Right atrium auricular region (tissue), 2 donors: ENCODE data around the gene GTF2IRD1. TPM values are rescaled to one million over a fixed set of nuclear protein-coding genes. Genes with fewer than 3 reads are reported as not detected.

Experiments used
- DNase-seq: peaks from one replicate; pipeline ENCODE4 v3.0.0-alpha.2; 2019; ENCODE audit warnings: low spot score
- H3K27ac ChIP-seq, 2 donors: fragments of 200-600 bp; sonication (generic); 1 replicate in 1 of 2; 2 replicates in 1 of 2; pipeline ENCODE4 v1.5.1; 2016 to 2019
- H3K27me3 ChIP-seq, 2 donors: fragments of 200-600 bp; sonication (generic); one replicate each; pipeline versions ENCODE4 v1.5.1 to v1.6.0; 2017 to 2019
- H3K36me3 ChIP-seq: fragments of 200-600 bp; sonication (generic); one replicate; pipeline ENCODE4 v1.5.1; 2016
- H3K4me1 ChIP-seq, 2 donors: fragments of 200-600 bp; sonication (generic); one replicate each; pipeline versions ENCODE4 v1.5.1 to v1.6.0; 2017 to 2019
- H3K4me3 ChIP-seq, 2 donors: fragments of 200-600 bp; sonication (generic); 1 replicate in 1 of 2; 2 replicates in 1 of 2; pipeline ENCODE4 v1.5.1; 2017 to 2019; ENCODE audit warnings: mild to moderate bottlenecking in 1 of 2, moderate library complexity in 1 of 2
- H3K9me3 ChIP-seq, 2 donors: fragments of 200-600 bp; sonication (generic); one replicate each; pipeline ENCODE4 v1.5.1; 2019
- CTCF ChIP-seq, 2 donors: fragments of 200-600 bp; sonication (generic); IDR thresholded peaks; one replicate each; pipeline ENCODE4 v1.5.1; 2019; ENCODE audit warnings: antibody characterized with exemption in 2 of 2
- total RNA-seq, 2 donors: library from RNA; depleted of rRNA; stranded (reverse); fragments of >200 nt; gene quantifications; one replicate each; pipeline ENCODE4 v1.1.0, GENCODE V29; 2016

Gene GTF2IRD1
- total RNA-seq, 2 donors from 2014 or later, result 15.6 to 16.5 TPM

GRCh38 chr7:74470504-74470903 is 16.8 kb downstream of the GTF2IRD1 start:
- H3K4me3 ChIP-seq, result no peak overlapping the region
- peaks cover 0 to 8% of the 10 kb centered on the region in 2 donors for H3K4me1 ChIP-seq
- TF ChIP-seq CTCF (IDR thresholded peaks at IDR 0.05), result no peak
- H3K27me3 ChIP-seq, result no peaks in the 10 kb centered on the region
- peak overlapping the region; percentile 94 to 98 for H3K27ac ChIP-seq
- no peaks in the 10 kb centered on the region for H3K36me3 ChIP-seq
- no peak for DNase-seq
- no peaks in the 10 kb centered on the region for H3K9me3 ChIP-seq

DNA sequence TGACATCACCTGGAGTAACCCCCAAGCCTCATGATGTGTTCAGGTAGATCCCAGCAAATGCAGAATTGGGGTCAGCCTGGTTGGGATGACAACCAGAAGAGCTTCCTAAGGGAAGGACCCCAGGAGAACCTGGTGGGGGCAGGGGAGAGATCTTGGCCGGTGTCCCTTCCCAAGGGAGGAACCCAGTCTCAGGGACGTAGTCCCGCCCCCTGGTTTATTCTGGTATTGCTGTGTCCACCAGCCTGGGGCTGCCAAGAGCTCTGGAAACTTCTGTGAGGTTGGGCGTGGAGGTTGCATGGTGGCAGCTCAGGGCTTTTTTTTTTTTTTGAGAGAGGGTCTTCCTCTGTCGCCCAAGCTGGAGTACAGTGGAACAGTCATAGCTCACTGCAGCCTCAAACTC is 19.4 kb downstream of the GTF2IRD1 start:
- peaks cover 0 to 24% of the 10 kb centered on the region in 2 donors for H3K4me1 ChIP-seq
- no peak for TF ChIP-seq CTCF (IDR thresholded peaks at IDR 0.05)
- H3K4me3 ChIP-seq, result no peak overlapping the region
- H3K9me3 ChIP-seq, result no peaks in the 10 kb centered on the region
- DNase-seq, result no peak
- H3K27me3 ChIP-seq, result no peaks in the 10 kb centered on the region
- no peaks in the 10 kb centered on the region for H3K36me3 ChIP-seq
- peak overlapping the region; percentile 94 to 98 for H3K27ac ChIP-seq

DNA sequence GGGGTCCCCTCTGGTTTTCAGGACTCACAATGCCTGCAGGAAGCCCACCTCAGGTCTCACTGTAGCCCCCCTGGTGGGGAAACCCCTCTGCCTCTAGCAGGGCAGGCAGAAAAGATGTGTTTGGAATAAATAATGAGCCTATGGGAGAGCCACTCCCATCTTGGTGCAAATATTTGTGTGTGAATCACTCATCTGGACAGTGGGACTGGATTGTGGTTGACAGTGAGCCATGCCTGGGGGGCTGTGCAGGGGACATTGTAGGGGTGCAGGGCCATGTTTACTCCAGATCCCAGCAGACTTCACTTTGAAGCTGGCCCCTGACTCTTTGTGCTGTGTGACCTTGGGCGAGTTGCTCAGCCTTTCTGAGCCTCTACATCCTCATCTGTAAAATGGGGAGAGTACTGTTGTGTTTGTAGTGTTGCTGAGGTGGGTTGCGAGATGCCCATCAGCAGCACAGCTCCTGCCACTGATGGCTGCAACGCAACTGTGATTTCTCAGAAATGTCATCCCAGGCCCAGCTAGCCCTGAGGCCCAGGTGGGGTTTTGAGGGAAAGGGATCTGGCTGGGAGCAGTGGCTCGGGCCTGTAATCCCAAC is 20.7 kb downstream of the GTF2IRD1 start:
- peak overlapping the region; percentile 94 to 98 for H3K27ac ChIP-seq
- no peaks in the 10 kb centered on the region for H3K36me3 ChIP-seq
- H3K9me3 ChIP-seq, result no peaks in the 10 kb centered on the region
- H3K4me1 ChIP-seq, result peaks cover 0 to 36% of the 10 kb centered on the region in 2 donors
- TF ChIP-seq CTCF (IDR thresholded peaks at IDR 0.05), result no peak
- H3K27me3 ChIP-seq, result no peaks in the 10 kb centered on the region
- DNase-seq, result no peak
- H3K4me3 ChIP-seq, result no peak overlapping the region

- Histone ChIP-seq H3K9me3 (no peaks in the 10 kb centered on the region), H3K4me3 (no peak overlapping the region), H3K36me3 (no peaks in the 10 kb centered on the region), H3K27me3 (no peaks in the 10 kb centered on the region), H3K4me1 (peaks cover 0 to 47% of the 10 kb centered on the region in 2 donors), H3K27ac (peak overlapping the region; percentile 94 to 98)
- DNase-seq, result no peak
- TF ChIP-seq CTCF (IDR thresholded peaks at IDR 0.05), result no peak
These were observed 21.7 kb downstream of the GTF2IRD1 start for GRCh38 chr7:74475243-74475986.

DNA sequence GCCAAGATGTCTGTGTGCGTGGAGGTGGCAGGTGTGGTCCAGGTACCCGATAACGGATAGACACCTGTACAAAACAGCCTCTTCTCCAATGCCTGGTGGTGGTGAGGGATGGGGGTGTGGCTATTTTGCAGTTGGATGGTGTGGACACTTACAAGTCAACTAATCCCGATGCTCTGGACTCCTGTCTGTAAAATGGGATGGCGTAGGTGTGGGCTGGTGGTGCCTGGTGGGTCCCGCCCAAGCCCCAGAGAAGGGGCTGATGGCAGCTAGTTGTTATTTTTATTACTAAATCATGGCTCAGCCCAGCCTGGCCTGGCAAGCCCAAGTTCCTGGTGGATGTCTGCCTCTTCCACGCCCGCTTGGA is 22.3 kb downstream of the GTF2IRD1 start:
- H3K36me3 ChIP-seq, result no peaks in the 10 kb centered on the region
- H3K27me3 ChIP-seq, result no peaks in the 10 kb centered on the region
- peaks cover 0 to 52% of the 10 kb centered on the region in 2 donors for H3K4me1 ChIP-seq
- no peak overlapping the region for H3K4me3 ChIP-seq
- no peak for DNase-seq
- H3K9me3 ChIP-seq, result no peaks in the 10 kb centered on the region
- no peak for TF ChIP-seq CTCF (IDR thresholded peaks at IDR 0.05)
- peak overlapping the region; percentile 94 to 98 for H3K27ac ChIP-seq
